ENCODE results near the gene ZSCAN5C.
A peak's percentile ranks its signal among the peaks of the same experiment; 100 is the strongest.
"Not testable (repeated sequence)": the region's sequence is repeated elsewhere in the genome, so short reads cannot be mapped to it uniquely, and the experiment has no call there.

The ZSCAN5C gene

DNA sequence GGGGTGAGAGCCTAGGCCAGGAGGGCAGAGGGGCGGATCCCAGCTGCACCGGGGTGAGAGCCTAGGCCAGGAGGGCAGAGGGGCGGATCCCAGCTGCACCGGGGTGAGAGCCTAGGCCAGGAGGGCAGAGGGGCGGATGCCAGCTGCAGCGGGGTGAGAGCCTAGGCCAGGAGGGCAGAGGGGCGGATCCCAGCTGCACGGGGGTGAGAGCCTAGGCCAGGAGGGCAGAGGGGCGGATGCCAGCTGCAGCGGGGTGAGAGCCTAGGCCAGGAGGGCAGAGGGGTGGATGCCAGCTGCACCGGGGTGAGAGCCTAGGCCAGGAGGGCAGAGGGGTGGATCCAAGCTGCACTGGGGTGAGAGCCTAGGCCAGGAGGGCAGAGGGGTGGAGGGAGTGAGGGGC lies 25.8 kb upstream of the ZSCAN5C start:
- peak overlapping the region; percentile 89 for H2BK15ac ChIP-seq (ENCODE audit: low read length)
- not testable (repeated sequence) for H3K27me3 ChIP-seq (ENCODE audit: control insufficient read depth in 3 of 3, insufficient read depth in 3 of 3, low read depth in 1 of 3, low read length in 3 of 3); DNase-seq (ENCODE audit: low spot score); H3K4ac ChIP-seq (ENCODE audit: low read length); H2AFZ ChIP-seq (ENCODE audit: low read length); H4K8ac ChIP-seq (ENCODE audit: low read depth, low read length); H4K91ac ChIP-seq (ENCODE audit: low read depth, low read length, poor library complexity); H3K4me2 ChIP-seq (ENCODE audit: insufficient read depth, low read length, poor library complexity, severe bottlenecking); H3K79me1 ChIP-seq (ENCODE audit: low read depth, low read length); H3K36me3 ChIP-seq (replicated peaks in 1 of 2; ENCODE audit: control insufficient read depth in 2 of 2, insufficient read depth in 2 of 2, low read length in 2 of 2); H3K9me3 ChIP-seq (replicated peaks in 1 of 2; ENCODE audit: control insufficient read depth in 2 of 2, insufficient read depth in 1 of 2, low read depth in 1 of 2, low read length in 2 of 2); H3K27ac ChIP-seq (replicated peaks; ENCODE audit: low read length); H2BK5ac ChIP-seq (ENCODE audit: low read length)
- peak overlapping the region; percentile 96 for H2AK5ac ChIP-seq (ENCODE audit: low read depth, low read length)
- H2BK12ac ChIP-seq (ENCODE audit: low read length): peak overlapping the region; percentile 99
- H3K18ac ChIP-seq (ENCODE audit: low read length): peak overlapping the region; percentile 93
- peak overlapping the region; percentile 67 for H2BK120ac ChIP-seq (ENCODE audit: low read depth, low read length)
- H3K4me1 ChIP-seq (ENCODE audit: control insufficient read depth in 2 of 2, insufficient read depth in 1 of 2, low read depth in 1 of 2, low read length in 2 of 2): peaks cover 5 to 20% of the 10 kb centered on the region in 2 donors
- peak overlapping the region in 1 of 2 donors; percentile 23 for H3K4me3 ChIP-seq (ENCODE audit: low read length in 2 of 2)
- peak overlapping the region; percentile 82 for H3K14ac ChIP-seq (ENCODE audit: low read length)
- peak overlapping the region; percentile 73 for H3K23ac ChIP-seq (ENCODE audit: low read depth, low read length, poor library complexity)
- WGBS, 2 donors (ENCODE audit: extremely low coverage in 2 of 2, insufficient read length in 2 of 2, insufficient replicate concordance in 1 of 2): no CpG with 5 or more reads among the region's 11 CpGs
- H3K9ac ChIP-seq (ENCODE audit: low read depth, low read length, poor library complexity): peak overlapping the region; percentile 60

- Histone ChIP-seq H3K18ac (ENCODE audit: low read length) (peak overlapping the region; percentile 93), H2BK120ac (ENCODE audit: low read depth, low read length) (no peak overlapping the region), H3K4me2 (ENCODE audit: insufficient read depth, low read length, poor library complexity, severe bottlenecking) (no peak overlapping the region), H3K4ac (ENCODE audit: low read length) (no peak overlapping the region), H2BK15ac (ENCODE audit: low read length) (no peak overlapping the region), H3K14ac (ENCODE audit: low read length) (no peak overlapping the region), H2AFZ (ENCODE audit: low read length) (no peak overlapping the region), H4K8ac (ENCODE audit: low read depth, low read length) (no peak overlapping the region), H3K4me3 (ENCODE audit: low read length in 2 of 2) (no peak overlapping the region), H2BK5ac (ENCODE audit: low read length) (no peak overlapping the region), H3K79me1 (ENCODE audit: low read depth, low read length) (peaks cover 1% of the 10 kb centered on the region), H3K27me3 (ENCODE audit: control insufficient read depth in 3 of 3, insufficient read depth in 3 of 3, low read depth in 1 of 3, low read length in 3 of 3) (peaks cover 0 to 5% (median 0%) of the 10 kb centered on the region in 3 experiments), H3K9me3 (replicated peaks in 1 of 2; ENCODE audit: control insufficient read depth in 2 of 2, insufficient read depth in 1 of 2, low read depth in 1 of 2, low read length in 2 of 2) (peaks cover 0 to 2% of the 10 kb centered on the region in 2 donors), H3K4me1 (ENCODE audit: control insufficient read depth in 2 of 2, insufficient read depth in 1 of 2, low read depth in 1 of 2, low read length in 2 of 2) (peaks cover 5 to 20% of the 10 kb centered on the region in 2 donors), H4K91ac (ENCODE audit: low read depth, low read length, poor library complexity) (no peak overlapping the region), H2BK12ac (ENCODE audit: low read length) (no peak overlapping the region), H3K9ac (ENCODE audit: low read depth, low read length, poor library complexity) (peak overlapping the region; percentile 34), H3K27ac (replicated peaks; ENCODE audit: low read length) (no peak overlapping the region), H3K36me3 (replicated peaks in 1 of 2; ENCODE audit: control insufficient read depth in 2 of 2, insufficient read depth in 2 of 2, low read length in 2 of 2) (no peaks in the 10 kb centered on the region), H2AK5ac (ENCODE audit: low read depth, low read length) (peak overlapping the region; percentile 96), H3K23ac (ENCODE audit: low read depth, low read length, poor library complexity) (no peak overlapping the region)
- DNase-seq (ENCODE audit: low spot score): no peak
- no CpG with 5 or more reads among the region's 18 CpGs for WGBS, 2 donors (ENCODE audit: extremely low coverage in 2 of 2, insufficient read length in 2 of 2, insufficient replicate concordance in 1 of 2)
These were observed 25.2 kb upstream of the ZSCAN5C start for GRCh38 chr19:56176881-56177280.

DNA sequence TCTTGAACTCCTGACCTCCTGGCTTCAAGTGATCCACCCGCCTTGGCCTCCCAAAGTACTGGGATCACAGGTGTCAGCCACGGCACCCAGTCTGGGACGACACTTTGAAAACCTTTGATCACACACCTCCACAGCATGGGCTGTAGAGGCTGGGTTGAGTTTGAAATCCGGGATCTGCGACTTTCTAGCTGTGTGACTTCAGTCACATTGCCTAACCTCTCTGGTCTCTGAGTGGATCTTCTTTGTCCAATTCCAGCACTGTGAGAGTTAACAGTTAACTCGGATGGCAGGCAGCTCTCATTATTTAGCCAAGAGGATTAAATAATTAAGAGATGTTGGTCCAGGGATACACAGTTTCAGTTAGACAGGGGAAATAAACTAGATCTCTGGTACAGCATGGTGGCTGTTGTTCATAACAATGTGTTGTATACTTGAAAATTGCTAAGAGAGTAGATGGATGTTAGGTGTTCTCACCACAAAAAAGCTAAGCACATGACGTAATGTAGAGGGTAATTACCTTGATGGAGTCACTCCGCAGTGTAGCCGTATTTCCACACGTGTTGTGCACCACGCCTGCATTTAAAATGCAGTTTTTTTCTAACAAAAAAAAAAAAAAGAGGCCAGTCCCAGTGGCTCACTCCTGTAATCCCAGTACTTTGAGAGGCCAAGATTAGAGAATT lies 24.4 kb upstream of the ZSCAN5C start:
- H3K4me2 ChIP-seq (ENCODE audit: insufficient read depth, low read length, poor library complexity, severe bottlenecking): no peak overlapping the region
- peaks cover 0 to 7% (median 0%) of the 10 kb centered on the region in 3 experiments for H3K27me3 ChIP-seq (ENCODE audit: control insufficient read depth in 3 of 3, insufficient read depth in 3 of 3, low read depth in 1 of 3, low read length in 3 of 3)
- no peak overlapping the region for H3K27ac ChIP-seq (replicated peaks; ENCODE audit: low read length)
- H4K91ac ChIP-seq (ENCODE audit: low read depth, low read length, poor library complexity): no peak overlapping the region
- DNase-seq (ENCODE audit: low spot score): no peak
- H2BK5ac ChIP-seq (ENCODE audit: low read length): no peak overlapping the region
- H2BK12ac ChIP-seq (ENCODE audit: low read length): no peak overlapping the region
- no peak overlapping the region for H3K18ac ChIP-seq (ENCODE audit: low read length)
- H2AK5ac ChIP-seq (ENCODE audit: low read depth, low read length): no peak overlapping the region
- no peak overlapping the region for H3K14ac ChIP-seq (ENCODE audit: low read length)
- H3K36me3 ChIP-seq (replicated peaks in 1 of 2; ENCODE audit: control insufficient read depth in 2 of 2, insufficient read depth in 2 of 2, low read length in 2 of 2): no peaks in the 10 kb centered on the region
- WGBS, 2 donors (ENCODE audit: extremely low coverage in 2 of 2, insufficient read length in 2 of 2, insufficient replicate concordance in 1 of 2): no CpG with 5 or more reads among the region's 11 CpGs
- H2BK120ac ChIP-seq (ENCODE audit: low read depth, low read length): no peak overlapping the region
- no peak overlapping the region for H3K4ac ChIP-seq (ENCODE audit: low read length)
- no peak overlapping the region for H3K23ac ChIP-seq (ENCODE audit: low read depth, low read length, poor library complexity)
- H4K8ac ChIP-seq (ENCODE audit: low read depth, low read length): no peak overlapping the region
- no peak overlapping the region for H2AFZ ChIP-seq (ENCODE audit: low read length)
- no peak overlapping the region for H2BK15ac ChIP-seq (ENCODE audit: low read length)
- no peak overlapping the region for H3K9ac ChIP-seq (ENCODE audit: low read depth, low read length, poor library complexity)
- H3K79me1 ChIP-seq (ENCODE audit: low read depth, low read length): peaks cover 1% of the 10 kb centered on the region
- H3K9me3 ChIP-seq (replicated peaks in 1 of 2; ENCODE audit: control insufficient read depth in 2 of 2, insufficient read depth in 1 of 2, low read depth in 1 of 2, low read length in 2 of 2): peaks cover 0 to 2% of the 10 kb centered on the region in 2 donors
- peaks cover 5 to 20% of the 10 kb centered on the region in 2 donors for H3K4me1 ChIP-seq (ENCODE audit: control insufficient read depth in 2 of 2, insufficient read depth in 1 of 2, low read depth in 1 of 2, low read length in 2 of 2)
- no peak overlapping the region for H3K4me3 ChIP-seq (ENCODE audit: low read length in 2 of 2)

GRCh38 chr19:56189785-56190184 lies 12.3 kb upstream of the ZSCAN5C start:
- Histone ChIP-seq H3K27ac (replicated peaks; ENCODE audit: low read length) (no peak overlapping the region), H4K8ac (ENCODE audit: low read depth, low read length) (no peak overlapping the region), H3K18ac (ENCODE audit: low read length) (no peak overlapping the region), H2BK5ac (ENCODE audit: low read length) (no peak overlapping the region), H3K14ac (ENCODE audit: low read length) (no peak overlapping the region), H2AFZ (ENCODE audit: low read length) (no peak overlapping the region), H2BK120ac (ENCODE audit: low read depth, low read length) (no peak overlapping the region), H3K27me3 (ENCODE audit: control insufficient read depth in 3 of 3, insufficient read depth in 3 of 3, low read depth in 1 of 3, low read length in 3 of 3) (peaks cover 0 to 5% (median 0%) of the 10 kb centered on the region in 3 experiments), H3K23ac (ENCODE audit: low read depth, low read length, poor library complexity) (no peak overlapping the region), H3K4ac (ENCODE audit: low read length) (no peak overlapping the region), H2BK12ac (ENCODE audit: low read length) (no peak overlapping the region), H4K91ac (ENCODE audit: low read depth, low read length, poor library complexity) (no peak overlapping the region), H3K4me1 (ENCODE audit: control insufficient read depth in 2 of 2, insufficient read depth in 1 of 2, low read depth in 1 of 2, low read length in 2 of 2) (no peaks in the 10 kb centered on the region), H3K4me3 (ENCODE audit: low read length in 2 of 2) (no peak overlapping the region), H2BK15ac (ENCODE audit: low read length) (no peak overlapping the region), H2AK5ac (ENCODE audit: low read depth, low read length) (no peak overlapping the region), H3K9ac (ENCODE audit: low read depth, low read length, poor library complexity) (no peak overlapping the region), H3K79me1 (ENCODE audit: low read depth, low read length) (no peaks in the 10 kb centered on the region), H3K4me2 (ENCODE audit: insufficient read depth, low read length, poor library complexity, severe bottlenecking) (no peak overlapping the region), H3K36me3 (replicated peaks in 1 of 2; ENCODE audit: control insufficient read depth in 2 of 2, insufficient read depth in 2 of 2, low read length in 2 of 2) (no peaks in the 10 kb centered on the region), H3K9me3 (replicated peaks in 1 of 2; ENCODE audit: control insufficient read depth in 2 of 2, insufficient read depth in 1 of 2, low read depth in 1 of 2, low read length in 2 of 2) (no peaks in the 10 kb centered on the region)
- DNase-seq (ENCODE audit: low spot score): no peak
- no CpG with 5 or more reads among the region's 17 CpGs for WGBS, 2 donors (ENCODE audit: extremely low coverage in 2 of 2, insufficient read length in 2 of 2, insufficient replicate concordance in 1 of 2)

Data from neuronal stem cell (in vitro differentiated cells).